ENCODE results near the gene ELMOD3. TPM values are rescaled to one million over a fixed set of nuclear protein-coding genes. Genes with fewer than 3 reads are reported as not detected.

ELMOD3 gene
- total and polyA plus RNA-seq, 9 donors: 10.6 to 18.6 (median 15.8) TPM

DNA sequence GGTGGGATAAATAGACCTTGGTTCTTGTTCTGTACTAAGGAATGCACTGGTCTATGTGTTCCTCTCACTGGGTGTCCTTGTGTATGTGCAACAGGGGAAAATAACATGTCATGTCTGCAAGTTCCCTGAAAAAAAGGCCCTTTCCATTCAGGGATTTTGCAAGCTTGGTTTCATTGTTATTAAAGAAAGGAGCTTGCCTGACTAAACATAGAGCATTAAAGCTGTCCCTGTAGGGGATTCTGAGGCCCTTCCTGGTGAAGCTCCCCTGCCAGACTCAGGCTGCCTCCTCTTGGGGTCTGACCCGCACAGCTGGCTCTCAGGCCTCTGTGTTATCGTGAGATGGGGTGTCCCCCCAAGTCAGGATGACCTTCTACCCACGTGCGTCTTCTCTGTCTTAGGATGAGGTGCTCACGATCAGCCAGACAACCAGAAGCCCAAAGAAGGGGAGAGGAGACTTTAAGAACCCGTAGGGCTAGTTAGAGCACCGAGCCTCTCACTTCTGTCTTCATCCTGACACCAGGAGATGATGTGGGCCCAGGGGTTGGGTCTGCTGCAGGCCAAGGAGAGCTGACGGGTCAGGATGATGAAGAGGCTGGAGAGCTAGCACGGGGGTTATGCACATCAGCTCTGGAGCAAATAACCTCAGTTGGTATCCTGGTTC is 34.4 kb downstream of the ELMOD3 start:
- Histone ChIP-seq H3K9me3 (replicated peaks; ENCODE audit: control insufficient read depth, low read depth, low read length) (no peaks in the 10 kb centered on the region), H3K27me3 (ENCODE audit: control insufficient read depth, insufficient read depth, low read length) (no peaks in the 10 kb centered on the region), H3K36me3 (ENCODE audit: control insufficient read depth, insufficient read depth, low read length) (peaks cover 67% of the 10 kb centered on the region), H3K4me1 (ENCODE audit: control insufficient read depth, insufficient read depth, low read length) (no peaks in the 10 kb centered on the region), H3K4me3 (ENCODE audit: low read length) (no peak overlapping the region), H3K27ac (ENCODE audit: low read length) (no peak overlapping the region)
- 83% methylated on average over 7 of the region's 9 CpGs for WGBS (ENCODE audit: insufficient coverage)
- no peak for DNase-seq

DNA sequence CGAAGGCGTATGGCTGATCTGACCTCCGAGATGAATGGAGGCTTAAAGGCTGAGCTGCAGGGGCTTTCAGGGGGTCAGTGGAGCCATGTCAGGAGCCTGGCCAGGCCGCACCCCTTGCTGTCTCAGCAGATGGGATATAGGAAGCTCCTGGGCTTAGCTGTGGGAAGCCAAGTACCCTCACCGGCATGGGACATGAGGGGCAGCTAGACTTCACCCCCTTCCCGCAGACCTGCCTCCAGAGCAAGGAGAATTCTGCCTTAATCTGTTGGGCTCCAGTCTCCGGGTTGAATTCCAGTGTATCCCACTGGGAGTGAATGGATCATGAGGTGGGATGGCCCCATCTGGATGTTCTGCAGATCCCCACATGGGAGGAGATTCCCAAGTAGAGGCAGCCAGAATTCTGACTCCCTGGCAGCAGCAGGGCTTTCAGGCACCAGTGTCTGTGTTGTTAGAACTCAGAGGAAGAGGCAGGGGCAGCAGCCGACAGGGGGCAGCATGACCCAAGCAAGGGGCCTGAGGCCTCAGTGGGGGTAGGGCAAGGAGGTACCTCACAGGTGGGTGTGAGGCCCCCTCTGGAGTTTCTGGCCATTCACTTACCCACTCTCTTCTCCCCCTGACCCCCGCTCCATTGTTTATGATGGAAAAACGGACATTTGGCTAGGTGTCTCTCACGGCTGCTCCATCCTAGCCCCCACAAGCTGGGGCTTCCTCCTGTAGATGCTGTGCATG is 36.5 kb downstream of the ELMOD3 start:
- WGBS (ENCODE audit: insufficient coverage): 71% methylated on average over 6 of the region's 11 CpGs
- Histone ChIP-seq H3K36me3 (ENCODE audit: control insufficient read depth, insufficient read depth, low read length) (peaks cover 58% of the 10 kb centered on the region), H3K4me1 (ENCODE audit: control insufficient read depth, insufficient read depth, low read length) (peaks cover under 1% of the 10 kb centered on the region), H3K4me3 (ENCODE audit: low read length) (no peak overlapping the region), H3K27ac (ENCODE audit: low read length) (no peak overlapping the region), H3K27me3 (ENCODE audit: control insufficient read depth, insufficient read depth, low read length) (no peaks in the 10 kb centered on the region), H3K9me3 (replicated peaks; ENCODE audit: control insufficient read depth, low read depth, low read length) (no peaks in the 10 kb centered on the region)
- DNase-seq: peak; percentile 55

DNA sequence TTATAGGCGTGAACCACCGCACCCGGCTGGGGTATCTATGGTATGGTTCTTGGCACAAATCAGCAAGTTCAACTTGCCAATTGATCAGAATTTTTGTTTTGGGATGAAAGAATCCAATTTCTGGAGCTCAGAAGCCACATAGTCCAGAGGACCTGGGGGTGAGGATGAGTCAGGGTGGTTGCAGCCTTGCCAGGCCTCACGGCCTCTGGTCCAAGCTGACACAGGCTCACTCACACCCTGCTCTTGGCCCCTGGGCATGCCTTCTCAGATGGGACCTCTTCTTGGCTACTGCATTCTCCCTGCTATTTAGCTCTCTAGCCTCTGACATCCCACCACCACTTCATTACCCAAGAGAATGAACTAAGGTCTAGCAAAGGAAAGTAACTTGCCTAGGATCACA is 39.3 kb downstream of the ELMOD3 start:
- no peak for DNase-seq
- Histone ChIP-seq H3K4me1 (ENCODE audit: control insufficient read depth, insufficient read depth, low read length) (peaks cover 7% of the 10 kb centered on the region), H3K27ac (ENCODE audit: low read length) (no peak overlapping the region), H3K36me3 (ENCODE audit: control insufficient read depth, insufficient read depth, low read length) (peaks cover 40% of the 10 kb centered on the region), H3K9me3 (replicated peaks; ENCODE audit: control insufficient read depth, low read depth, low read length) (no peaks in the 10 kb centered on the region), H3K27me3 (ENCODE audit: control insufficient read depth, insufficient read depth, low read length) (no peaks in the 10 kb centered on the region), H3K4me3 (ENCODE audit: low read length) (no peak overlapping the region)
- 100% methylated on average over 3 of the region's 4 CpGs for WGBS (ENCODE audit: insufficient coverage)

DNA sequence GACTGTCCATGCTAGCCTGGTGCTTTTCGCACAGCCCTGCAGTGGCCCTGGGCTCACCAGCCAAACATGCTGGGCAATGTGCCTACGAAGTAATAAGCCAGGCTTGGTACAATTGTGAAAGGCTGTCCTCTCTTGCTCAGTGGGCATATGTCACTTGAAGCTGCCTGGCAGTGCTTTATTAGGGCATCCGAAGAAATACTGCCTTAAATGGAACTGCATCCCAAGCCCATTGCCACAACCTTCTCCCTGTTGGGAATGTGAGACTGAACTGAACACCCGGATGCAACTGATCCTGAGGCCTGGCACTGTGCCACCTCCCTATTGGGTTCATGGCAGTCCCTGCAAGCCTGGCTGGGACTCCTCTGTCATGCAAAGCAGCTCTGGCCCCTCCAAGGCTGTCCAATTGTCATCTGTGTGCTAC is 39.7 kb downstream of the ELMOD3 start:
- Histone ChIP-seq H3K36me3 (ENCODE audit: control insufficient read depth, insufficient read depth, low read length) (peaks cover 39% of the 10 kb centered on the region), H3K4me1 (ENCODE audit: control insufficient read depth, insufficient read depth, low read length) (peaks cover 7% of the 10 kb centered on the region), H3K27me3 (ENCODE audit: control insufficient read depth, insufficient read depth, low read length) (no peaks in the 10 kb centered on the region), H3K27ac (ENCODE audit: low read length) (no peak overlapping the region), H3K9me3 (replicated peaks; ENCODE audit: control insufficient read depth, low read depth, low read length) (no peaks in the 10 kb centered on the region), H3K4me3 (ENCODE audit: low read length) (no peak overlapping the region)
- 88% methylated on average over 4 of the region's 4 CpGs for WGBS (ENCODE audit: insufficient coverage)
- no peak for DNase-seq

DNA sequence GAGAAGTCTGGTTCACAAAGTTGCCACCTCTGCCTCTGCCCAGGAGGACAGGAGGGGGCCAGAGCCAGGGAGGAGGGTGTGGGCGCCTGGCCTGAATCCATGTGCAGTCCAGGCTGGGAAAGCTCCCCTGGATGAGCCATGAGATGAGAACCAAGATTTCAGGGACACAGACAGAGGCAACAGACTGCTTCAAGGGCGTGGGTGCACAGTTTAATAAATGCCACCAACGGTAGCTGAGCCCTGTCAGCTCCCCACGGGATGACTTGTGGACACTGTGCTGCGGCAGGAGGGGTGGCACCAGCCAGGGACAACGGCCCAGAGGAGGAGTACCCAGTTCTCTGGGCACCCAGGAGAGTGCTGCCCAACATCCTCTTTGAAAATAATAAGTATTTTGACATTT is 40.4 kb downstream of the ELMOD3 start:
- Histone ChIP-seq H3K27me3 (ENCODE audit: control insufficient read depth, insufficient read depth, low read length) (no peaks in the 10 kb centered on the region), H3K36me3 (ENCODE audit: control insufficient read depth, insufficient read depth, low read length) (peaks cover 32% of the 10 kb centered on the region), H3K4me1 (ENCODE audit: control insufficient read depth, insufficient read depth, low read length) (peaks cover 7% of the 10 kb centered on the region), H3K9me3 (replicated peaks; ENCODE audit: control insufficient read depth, low read depth, low read length) (no peaks in the 10 kb centered on the region), H3K27ac (ENCODE audit: low read length) (no peak overlapping the region), H3K4me3 (ENCODE audit: low read length) (no peak overlapping the region)
- DNase-seq: no peak
- 83% methylated on average over 5 of the region's 6 CpGs for WGBS (ENCODE audit: insufficient coverage)

DNA sequence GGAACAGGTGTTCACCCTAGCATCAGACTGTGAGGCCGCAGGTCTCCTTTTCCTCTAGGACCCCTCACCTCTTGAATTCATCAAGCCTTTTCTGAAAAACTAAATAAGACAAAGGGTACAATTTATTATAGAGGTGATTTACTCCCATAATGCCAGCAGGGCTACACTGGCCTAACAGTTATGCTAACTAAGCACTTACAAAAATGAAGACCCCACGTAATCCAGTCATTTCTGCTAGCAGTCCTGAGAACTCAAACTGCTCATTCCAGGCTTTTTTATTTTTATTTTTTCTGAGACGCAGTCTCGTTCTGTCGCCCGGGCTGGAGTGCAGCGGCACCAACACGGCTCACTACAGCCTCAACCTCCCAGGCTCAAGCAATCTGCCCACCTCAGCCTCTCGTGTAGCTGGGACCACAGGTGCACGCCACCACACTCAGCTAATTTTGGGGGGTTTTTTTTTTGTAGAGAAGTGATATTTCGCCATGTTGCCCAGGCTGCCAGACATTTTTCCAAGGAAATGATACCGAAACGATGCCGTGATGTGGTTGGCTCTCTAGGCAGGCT is 41.4 kb downstream of the ELMOD3 start:
- DNase-seq: no peak
- Histone ChIP-seq H3K36me3 (ENCODE audit: control insufficient read depth, insufficient read depth, low read length) (peaks cover 22% of the 10 kb centered on the region), H3K27me3 (ENCODE audit: control insufficient read depth, insufficient read depth, low read length) (no peaks in the 10 kb centered on the region), H3K4me1 (ENCODE audit: control insufficient read depth, insufficient read depth, low read length) (peaks cover 7% of the 10 kb centered on the region), H3K9me3 (replicated peaks; ENCODE audit: control insufficient read depth, low read depth, low read length) (no peaks in the 10 kb centered on the region), H3K4me3 (ENCODE audit: low read length) (no peak overlapping the region), H3K27ac (ENCODE audit: low read length) (no peak overlapping the region)
- 97% methylated on average over 5 of the region's 14 CpGs for WGBS (ENCODE audit: insufficient coverage)

DNA sequence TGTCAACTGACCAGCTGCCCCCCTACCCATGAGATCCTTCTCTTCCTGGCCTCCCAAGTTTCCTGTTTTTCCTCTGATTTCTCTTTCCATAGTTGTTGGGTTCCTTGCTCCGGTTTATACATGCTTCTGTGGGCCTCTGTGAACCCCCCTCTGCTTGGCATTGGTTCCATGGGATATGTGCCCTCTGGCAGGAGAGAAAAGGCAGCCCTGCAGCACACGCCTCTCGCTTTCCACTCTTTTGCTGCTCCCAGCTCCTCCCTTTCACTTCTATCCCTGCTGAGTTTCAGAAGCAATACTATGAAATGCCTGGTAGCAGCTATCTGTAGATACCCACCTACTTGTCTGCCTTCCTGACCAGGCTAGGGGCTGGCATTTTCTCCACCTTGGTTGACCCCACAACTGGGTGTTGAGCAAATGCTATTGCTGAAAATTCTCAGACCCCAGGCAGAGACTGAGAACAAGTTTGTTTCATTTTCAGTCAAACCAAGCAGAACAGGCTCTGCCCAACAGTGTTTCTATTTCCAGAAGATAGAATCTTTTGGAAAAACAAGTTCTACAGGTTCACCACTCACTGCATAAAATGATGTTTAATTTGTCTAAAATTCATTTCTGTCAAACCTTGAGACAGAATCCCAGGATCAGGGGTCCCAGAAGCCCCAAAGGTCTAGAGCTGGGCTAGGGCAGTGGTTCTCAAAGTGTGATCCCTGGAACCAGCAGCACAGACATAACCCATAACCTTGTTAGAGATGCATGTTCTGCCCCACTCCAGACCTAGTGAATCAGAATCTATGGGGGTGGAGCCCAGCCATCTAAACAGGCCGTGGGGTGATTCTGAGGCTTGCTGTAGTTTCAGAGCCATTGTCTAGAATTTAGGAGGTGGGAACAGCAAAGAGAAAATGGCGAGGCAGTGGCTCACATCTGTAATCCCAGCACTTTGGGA is 42.2 kb downstream of the ELMOD3 start:
- 93% methylated on average over 2 of the region's 5 CpGs for WGBS (ENCODE audit: insufficient coverage)
- Histone ChIP-seq H3K4me3 (ENCODE audit: low read length) (no peak overlapping the region), H3K4me1 (ENCODE audit: control insufficient read depth, insufficient read depth, low read length) (peaks cover 7% of the 10 kb centered on the region), H3K27ac (ENCODE audit: low read length) (peak overlapping the region; percentile 7), H3K9me3 (replicated peaks; ENCODE audit: control insufficient read depth, low read depth, low read length) (no peaks in the 10 kb centered on the region), H3K27me3 (ENCODE audit: control insufficient read depth, insufficient read depth, low read length) (no peaks in the 10 kb centered on the region), H3K36me3 (ENCODE audit: control insufficient read depth, insufficient read depth, low read length) (peaks cover 14% of the 10 kb centered on the region)
- peak; percentile 46 for DNase-seq

DNA sequence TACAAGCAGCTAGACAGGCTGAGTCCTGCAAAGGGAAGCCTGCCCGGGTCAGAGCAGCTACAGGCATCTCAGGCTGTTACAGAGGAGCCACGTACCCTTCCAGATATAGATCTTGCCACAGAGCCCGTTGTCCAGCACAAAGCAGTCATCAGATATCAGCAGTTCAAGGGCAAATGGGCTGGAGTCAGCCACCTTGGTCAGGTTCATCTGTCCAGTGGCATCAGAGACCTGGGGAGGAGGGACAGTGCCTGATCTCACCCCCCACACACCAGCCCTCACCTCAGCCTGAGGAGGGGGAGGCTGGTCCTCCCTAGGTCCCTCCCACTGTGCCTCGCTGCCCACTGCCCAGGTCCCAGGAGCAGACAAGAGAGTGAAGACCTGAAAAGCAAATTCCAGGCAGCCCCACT is 43.4 kb downstream of the ELMOD3 start:
- no peak overlapping the region for H3K27ac ChIP-seq (ENCODE audit: low read length)

DNA sequence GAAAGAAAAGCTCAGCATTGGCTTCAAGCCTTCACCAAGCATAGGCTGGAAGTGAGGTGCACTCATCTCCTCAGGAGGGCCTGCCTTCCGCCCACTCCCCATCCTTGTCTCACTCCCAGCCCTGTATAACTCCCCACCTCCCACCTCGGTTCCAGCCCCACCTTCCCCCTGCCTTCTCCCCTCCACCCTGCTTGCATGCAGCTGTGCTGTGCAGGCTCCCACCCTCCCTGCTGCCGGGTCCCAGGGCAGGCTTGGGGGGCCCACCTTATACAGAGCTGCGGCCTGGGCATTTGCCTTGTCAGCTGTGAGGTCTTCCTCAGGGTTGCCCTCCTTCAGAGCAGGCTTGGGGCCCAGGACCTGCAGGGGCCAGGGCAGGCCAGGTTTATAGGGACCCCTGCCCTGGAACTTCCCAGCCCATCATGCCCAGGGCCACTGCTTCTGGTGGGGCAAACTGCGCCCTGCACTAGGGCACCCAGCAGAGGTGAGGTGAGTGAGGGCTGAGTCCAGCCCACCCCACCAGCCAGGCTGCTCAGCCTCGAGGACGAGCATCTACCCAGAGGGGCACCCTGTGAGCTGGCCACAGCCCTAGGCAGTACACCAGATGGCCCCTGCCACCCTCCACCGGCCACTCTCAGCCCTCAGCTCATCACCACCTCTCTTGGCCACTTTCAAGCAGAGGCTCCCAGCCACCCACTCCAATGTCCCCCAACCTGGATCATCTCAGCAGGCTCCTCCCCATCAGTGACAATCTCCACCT is 44.0 kb downstream of the ELMOD3 start:
- 74% methylated on average over 8 of the region's 8 CpGs for WGBS (ENCODE audit: insufficient coverage)
- no peaks in the 10 kb centered on the region for H3K27me3 ChIP-seq (ENCODE audit: control insufficient read depth, insufficient read depth, low read length)
- no peak overlapping the region for H3K27ac ChIP-seq (ENCODE audit: low read length)
- H3K36me3 ChIP-seq (ENCODE audit: control insufficient read depth, insufficient read depth, low read length): peaks cover 10% of the 10 kb centered on the region
- no peak for DNase-seq
- H3K4me3 ChIP-seq (ENCODE audit: low read length): no peak overlapping the region
- H3K4me1 ChIP-seq (ENCODE audit: control insufficient read depth, insufficient read depth, low read length): peaks cover 7% of the 10 kb centered on the region
- peaks cover 2% of the 10 kb centered on the region for H3K9me3 ChIP-seq (replicated peaks; ENCODE audit: control insufficient read depth, low read depth, low read length)

More for the DNA sequence above, 43.4 kb downstream of the ELMOD3 start:
- 68% methylated on average over 2 of the region's 4 CpGs for WGBS (ENCODE audit: insufficient coverage)
- no peak for DNase-seq
- Histone ChIP-seq H3K36me3 (ENCODE audit: control insufficient read depth, insufficient read depth, low read length) (peaks cover 10% of the 10 kb centered on the region), H3K27me3 (ENCODE audit: control insufficient read depth, insufficient read depth, low read length) (no peaks in the 10 kb centered on the region), H3K9me3 (replicated peaks; ENCODE audit: control insufficient read depth, low read depth, low read length) (no peaks in the 10 kb centered on the region), H3K4me1 (ENCODE audit: control insufficient read depth, insufficient read depth, low read length) (peaks cover 7% of the 10 kb centered on the region), H3K4me3 (ENCODE audit: low read length) (no peak overlapping the region)

Data from muscle of leg (tissue), 11 donors.